LNCaP clone FGC (cell line): ENCODE results near the gene CTTN.

Source experiments
- DNase-seq: peaks from one replicate; pipeline ENCODE4 v3.0.0-alpha.2; 2011; ENCODE audit warnings: low read depth
- H3K4me3 ChIP-seq: 2 replicates; pipeline ENCODE4 v1.5.1; 2011; ENCODE audit warnings: mild to moderate bottlenecking, low read depth, low read length, control low read depth
- TF ChIP-seq, protein P1 (sequence below): IDR thresholded peaks from 2 replicates; pipeline ENCODE4 v1.5.1; 2012; ENCODE audit warnings: mild to moderate bottlenecking; ENCODE audit not compliant: control insufficient read depth, insufficient read depth; ENCODE audit errors: extremely low read depth

The CTTN gene

DNA sequence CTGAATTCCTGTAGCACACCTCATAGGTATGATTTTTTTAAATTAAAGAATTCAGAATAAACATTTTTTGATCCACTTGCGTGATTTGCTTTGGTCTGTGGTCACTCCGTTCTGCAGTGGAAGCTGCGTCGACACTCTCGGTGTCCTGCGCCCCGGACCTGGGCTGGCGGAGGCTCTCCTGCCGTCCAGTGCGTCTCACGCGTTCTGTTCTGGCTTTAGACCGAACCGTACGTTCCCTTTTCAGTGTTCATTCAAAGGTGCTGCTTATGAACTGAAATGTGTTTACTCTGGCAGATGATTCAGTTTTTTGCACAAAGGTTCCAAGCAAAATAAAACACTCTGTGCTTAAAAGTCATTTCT is 38.2 kb downstream of the CTTN start:
- TF ChIP-seq, protein P1, sequence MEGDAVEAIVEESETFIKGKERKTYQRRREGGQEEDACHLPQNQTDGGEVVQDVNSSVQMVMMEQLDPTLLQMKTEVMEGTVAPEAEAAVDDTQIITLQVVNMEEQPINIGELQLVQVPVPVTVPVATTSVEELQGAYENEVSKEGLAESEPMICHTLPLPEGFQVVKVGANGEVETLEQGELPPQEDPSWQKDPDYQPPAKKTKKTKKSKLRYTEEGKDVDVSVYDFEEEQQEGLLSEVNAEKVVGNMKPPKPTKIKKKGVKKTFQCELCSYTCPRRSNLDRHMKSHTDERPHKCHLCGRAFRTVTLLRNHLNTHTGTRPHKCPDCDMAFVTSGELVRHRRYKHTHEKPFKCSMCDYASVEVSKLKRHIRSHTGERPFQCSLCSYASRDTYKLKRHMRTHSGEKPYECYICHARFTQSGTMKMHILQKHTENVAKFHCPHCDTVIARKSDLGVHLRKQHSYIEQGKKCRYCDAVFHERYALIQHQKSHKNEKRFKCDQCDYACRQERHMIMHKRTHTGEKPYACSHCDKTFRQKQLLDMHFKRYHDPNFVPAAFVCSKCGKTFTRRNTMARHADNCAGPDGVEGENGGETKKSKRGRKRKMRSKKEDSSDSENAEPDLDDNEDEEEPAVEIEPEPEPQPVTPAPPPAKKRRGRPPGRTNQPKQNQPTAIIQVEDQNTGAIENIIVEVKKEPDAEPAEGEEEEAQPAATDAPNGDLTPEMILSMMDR, result no peak

DNA sequence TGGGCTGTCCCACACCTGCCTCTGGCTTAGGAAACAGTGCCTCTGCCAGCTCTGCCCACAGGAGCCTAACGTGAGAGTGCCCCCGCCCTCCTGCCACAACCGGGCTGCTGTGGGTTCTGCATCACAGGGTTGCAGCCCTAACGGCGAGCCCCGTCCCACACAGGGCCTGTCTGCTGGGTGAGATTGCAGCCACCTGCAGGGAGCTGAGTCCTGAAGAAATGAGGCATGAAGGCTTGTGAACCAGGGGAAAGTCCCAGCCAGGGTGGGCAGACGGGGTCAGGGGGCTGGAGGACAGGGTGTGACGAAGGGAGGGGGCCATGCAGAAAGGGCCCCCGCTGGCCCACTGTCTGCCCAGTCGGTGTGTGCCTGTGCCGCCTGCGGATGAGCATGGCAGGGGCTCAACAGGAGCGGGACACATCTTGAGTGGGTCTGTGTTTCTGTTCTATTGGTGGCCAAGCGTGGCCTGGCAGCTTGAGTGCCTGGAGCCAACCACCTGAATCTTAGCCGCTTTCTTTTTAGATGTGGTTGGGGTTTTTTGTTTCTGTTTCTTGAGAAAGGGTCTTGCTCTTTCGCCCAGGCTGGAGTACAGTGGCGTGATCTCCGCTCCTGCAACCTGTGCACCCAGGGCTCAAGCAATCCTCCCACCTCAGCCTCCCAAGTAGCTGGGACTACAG is 38.9 kb downstream of the CTTN start:
- H3K4me3 ChIP-seq, result no peak overlapping the region
- DNase-seq, result no peak
- TF ChIP-seq, protein P1, result no peak

More for the DNA sequence above, 38.2 kb downstream of the CTTN start:
- DNase-seq, result no peak
- no peak overlapping the region for H3K4me3 ChIP-seq

DNA sequence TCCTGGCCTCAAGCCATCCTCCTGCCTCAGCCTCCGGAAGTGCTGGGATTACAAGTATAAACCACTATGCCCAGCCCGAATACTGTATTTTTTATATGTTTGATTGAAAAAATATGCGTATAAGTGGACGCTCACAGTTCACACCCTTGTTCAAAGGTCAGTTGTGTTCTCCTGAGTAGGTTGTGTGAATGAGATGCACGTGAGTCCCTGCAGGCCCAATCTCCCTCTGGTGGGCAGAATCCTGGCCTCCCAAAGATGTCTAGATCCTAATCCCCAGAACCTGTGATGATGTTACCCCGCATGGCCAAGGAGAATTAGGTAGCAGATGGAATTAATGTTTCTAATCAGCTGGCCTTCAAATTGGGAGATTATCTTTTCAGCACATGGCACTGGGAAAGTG is 41.9 kb downstream of the CTTN start:
- TF ChIP-seq, protein P1, result no peak
- DNase-seq, result no peak
- no peak overlapping the region for H3K4me3 ChIP-seq

DNA sequence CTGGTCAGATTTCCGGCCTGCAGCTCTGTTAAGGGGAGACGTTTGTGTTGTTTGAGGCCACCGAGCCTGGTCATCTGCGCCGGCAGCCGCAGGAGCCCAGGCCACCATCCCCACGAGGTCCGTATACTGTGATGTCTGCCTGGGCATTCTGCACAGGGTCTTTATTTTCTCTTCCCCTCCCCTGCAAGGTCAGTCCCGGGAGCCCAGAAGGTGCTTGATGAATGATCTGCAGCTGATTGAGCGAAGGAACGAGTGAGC is 45.4 kb downstream of the CTTN start:
- TF ChIP-seq, protein P1, result no peak
- H3K4me3 ChIP-seq, result no peak overlapping the region
- DNase-seq, result no peak

DNA sequence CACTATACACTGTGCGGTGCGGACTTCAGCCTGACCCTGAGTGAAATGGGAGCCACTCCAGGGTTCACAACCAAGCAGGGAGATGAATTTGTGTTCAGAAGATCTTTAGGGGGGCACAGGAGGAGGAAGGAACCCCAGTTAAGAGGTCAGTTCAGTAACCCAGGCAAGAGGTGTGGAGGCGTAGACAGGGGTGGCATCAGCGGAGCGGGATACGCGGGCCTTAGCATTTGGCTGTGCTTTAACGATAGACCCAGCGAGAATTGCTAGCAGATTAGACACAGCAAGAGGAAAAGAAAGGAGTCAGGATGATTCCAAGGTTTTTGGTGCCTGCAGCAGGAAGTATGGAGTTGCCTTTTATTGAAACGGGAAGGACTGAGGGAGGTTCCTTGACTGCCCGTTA is 46.8 kb downstream of the CTTN start:
- no peak for DNase-seq
- no peak overlapping the region for H3K4me3 ChIP-seq
- TF ChIP-seq, protein P1, result no peak

DNA sequence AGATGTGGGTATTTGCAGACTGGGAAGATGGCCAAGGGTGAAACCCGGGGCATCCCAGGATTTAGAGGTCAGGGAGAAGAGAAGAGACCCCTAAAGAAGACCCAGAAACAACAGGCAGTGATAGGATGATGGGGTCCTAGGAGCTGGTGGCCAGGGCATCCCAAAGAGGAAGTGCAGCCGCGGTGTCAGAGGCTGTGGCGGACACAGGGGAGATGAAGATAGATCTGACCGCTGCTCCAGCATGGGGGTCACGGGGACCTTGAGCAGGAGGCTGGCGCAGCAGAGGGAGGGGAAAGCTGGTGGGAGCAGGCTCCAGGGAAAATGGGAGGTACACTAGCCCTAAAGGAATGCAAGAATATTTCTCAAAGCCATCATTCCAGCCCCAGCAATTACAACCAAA is 47.3 kb downstream of the CTTN start:
- TF ChIP-seq, protein P1, result no peak
- no peak for DNase-seq
- no peak overlapping the region for H3K4me3 ChIP-seq

DNA sequence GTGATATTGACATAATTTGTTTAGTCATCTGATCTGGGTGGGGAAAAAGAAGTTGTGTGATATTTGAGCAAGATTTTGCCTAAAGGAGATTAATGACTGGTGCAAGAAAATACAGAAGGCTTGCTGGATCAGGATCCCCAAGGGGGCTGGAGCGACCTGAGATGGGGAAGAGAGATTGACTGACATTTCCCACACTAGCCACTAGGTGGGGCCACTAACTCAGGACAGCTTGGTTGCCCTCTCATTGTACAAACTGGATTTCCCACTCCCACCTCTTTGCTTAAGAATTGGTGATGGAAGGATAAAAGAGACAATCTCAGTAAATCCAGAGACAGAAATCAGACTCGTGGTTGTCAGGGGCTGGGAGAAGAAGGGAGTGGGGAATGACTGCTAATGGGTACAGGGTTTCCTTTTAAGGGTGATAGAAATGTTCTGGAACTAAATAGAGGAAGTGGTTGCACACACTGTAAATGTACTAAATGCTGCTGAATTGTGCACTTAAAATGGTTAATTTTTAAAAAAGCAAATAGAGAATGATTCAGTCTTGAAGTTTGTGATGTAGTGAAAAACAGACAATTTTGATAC is 50.7 kb downstream of the CTTN start:
- TF ChIP-seq, protein P1, result peak; percentile 32; the same call in 1 of the 2 replicates
- no peak for DNase-seq

More for the DNA sequence above, 50.7 kb downstream of the CTTN start:
- H3K4me3 ChIP-seq, result no peak overlapping the region
